GM12878 (cell line): ENCODE measurements around the gene PIGBOS1. TPM values are rescaled to one million over a fixed set of nuclear protein-coding genes. Genes with fewer than 3 reads are reported as not detected.

Source experiments
- BHLHE40 ChIP-seq, 2 experiments: fragments of 450-650 bp in 1 of 2; IDR thresholded peaks; 2 replicates each; pipeline ENCODE4 v1.6.1; 2011 to 2017; ENCODE audit warnings: low read depth in 2 of 2, borderline replicate concordance in 1 of 2, improper control_type of control experiment in 1 of 2, low read length in 1 of 2, mild to moderate bottlenecking in 1 of 2
- CBX3 ChIP-seq: fragments of 200-600 bp; sonication (generic); IDR thresholded peaks from 2 replicates; pipeline ENCODE4 v1.6.1; 2016; ENCODE audit warnings: low read depth, borderline replicate concordance
- CHD2 ChIP-seq: IDR thresholded peaks from 2 replicates; pipeline ENCODE4 v1.6.1; 2011; ENCODE audit warnings: low read depth, low read length, improper control_type of control experiment, borderline replicate concordance
- CREB1 ChIP-seq: IDR thresholded peaks from 2 replicates; pipeline ENCODE4 v1.6.1; 2012; ENCODE audit warnings: low read depth, mild to moderate bottlenecking, inconsistent platforms
- EGR1 ChIP-seq, 2 experiments: IDR thresholded peaks; 1 replicate in 1 of 2; 2 replicates in 1 of 2; pipeline ENCODE4 v1.6.1; 2011 to 2012; ENCODE audit warnings: low read depth in 2 of 2, low read length in 2 of 2, borderline replicate concordance in 1 of 2, mild to moderate bottlenecking in 1 of 2, moderate library complexity in 1 of 2
- GATAD2B ChIP-seq: fragments of 450-650 bp; conservative IDR thresholded peaks from 2 replicates; pipeline ENCODE4 v1.6.1; 2017; ENCODE audit warnings: low read depth, mild to moderate bottlenecking, moderate library complexity
- MEF2A ChIP-seq: IDR thresholded peaks from 2 replicates; pipeline ENCODE4 v1.6.1; 2011; ENCODE audit warnings: low read depth, mild to moderate bottlenecking, low read length, moderate library complexity; ENCODE audit not compliant: insufficient read depth
- NFYB ChIP-seq: IDR thresholded peaks from 2 replicates; pipeline ENCODE4 v1.6.1; 2011; ENCODE audit warnings: low read depth, mild to moderate bottlenecking, low read length, improper control_type of control experiment, moderate library complexity; ENCODE audit not compliant: insufficient read depth
- POLR2A ChIP-seq: IDR thresholded peaks from 2 replicates; pipeline ENCODE4 v1.6.1; 2011; ENCODE audit warnings: low read depth, mild to moderate bottlenecking, low read length
- RBBP5 ChIP-seq: fragments of 200-600 bp; sonication (generic); conservative IDR thresholded peaks from 2 replicates; pipeline ENCODE4 v1.6.1; 2016
- SMARCA5 ChIP-seq: fragments of 450-650 bp; IDR thresholded peaks from 2 replicates; pipeline ENCODE4 v1.6.1; 2017; ENCODE audit warnings: mild to moderate bottlenecking
- SPI1 ChIP-seq: IDR thresholded peaks from 2 replicates; pipeline ENCODE4 v1.6.1; 2011; ENCODE audit warnings: low read depth, mild to moderate bottlenecking, low read length, moderate library complexity, borderline replicate concordance; ENCODE audit not compliant: insufficient read depth
- SRF ChIP-seq, 2 experiments: IDR thresholded peaks; 2 replicates each; pipeline ENCODE4 v1.6.1; 2011; ENCODE audit warnings: low read depth in 2 of 2, low read length in 2 of 2, mild to moderate bottlenecking in 1 of 2, moderate library complexity in 1 of 2
- TAF1 ChIP-seq: IDR thresholded peaks from 2 replicates; pipeline ENCODE4 v1.6.1; 2011; ENCODE audit warnings: mild to moderate bottlenecking, low read depth, low read length, borderline replicate concordance
- polyA plus RNA-seq, 11 experiments: library from polyadenylated mRNA; depleted of rRNA in 4 of 11; unstranded in 6 of 11; stranded (reverse) in 5 of 11; fragments of >200 nt; fragmentation: Nextera tagmentation in 4 of 11; fragmentation: Illumina TruSeq in 1 of 11; extraction: Ambion mirVana in 4 of 11; extraction: Trizol in 1 of 11; gene quantifications; 1 replicate in 1 of 11; 2 replicates in 10 of 11; pipeline versions ENCODE4 v1.2.1 to v1.2.3, GENCODE V29; 2011 to 2016; ENCODE audit warnings: inconsistent platforms in 2 of 11, missing spikeins in 2 of 11, low read depth in 1 of 11
- total RNA-seq, 4 experiments: library from RNA; depleted of rRNA in 3 of 4; stranded (reverse); fragments of >200 nt in 3 of 4; fragmentation: Illumina TruSeq in 1 of 4; extraction: Trizol in 1 of 4; gene quantifications; 2 replicates each; pipeline versions ENCODE4 v1.2.1 to v1.2.3, GENCODE V29; 2013 to 2021
- TF ChIP-seq, protein P1 (sequence below): fragments of 450-650 bp; formaldehyde crosslinking; IDR thresholded peaks from 2 replicates; pipeline ENCODE4 v1.4.0; 2022; ENCODE audit warnings: mild to moderate bottlenecking, moderate library complexity
- TF ChIP-seq, protein P2 (sequence below): fragments of 450-650 bp; conservative IDR thresholded peaks from 2 replicates; pipeline ENCODE4 v1.6.1; 2017; ENCODE audit warnings: mild to moderate bottlenecking, moderate library complexity
- TF ChIP-seq, protein P3 (sequence below): fragments of 450-650 bp; IDR thresholded peaks from 2 replicates; pipeline ENCODE4 v1.6.1; 2017; ENCODE audit warnings: mild to moderate bottlenecking, moderate library complexity
- TF ChIP-seq, protein P4 (sequence below): IDR thresholded peaks from 2 replicates; pipeline ENCODE4 v1.6.1; 2012; ENCODE audit warnings: low read depth, low read length, improper control_type of control experiment

Gene PIGBOS1
- total and polyA plus RNA-seq, 10 of the 15 experiments (the other 5 are each of a cell fraction or from before 2014, with no cell fraction given), result 7.1 to 24.7 (median 10.2) TPM

DNA sequence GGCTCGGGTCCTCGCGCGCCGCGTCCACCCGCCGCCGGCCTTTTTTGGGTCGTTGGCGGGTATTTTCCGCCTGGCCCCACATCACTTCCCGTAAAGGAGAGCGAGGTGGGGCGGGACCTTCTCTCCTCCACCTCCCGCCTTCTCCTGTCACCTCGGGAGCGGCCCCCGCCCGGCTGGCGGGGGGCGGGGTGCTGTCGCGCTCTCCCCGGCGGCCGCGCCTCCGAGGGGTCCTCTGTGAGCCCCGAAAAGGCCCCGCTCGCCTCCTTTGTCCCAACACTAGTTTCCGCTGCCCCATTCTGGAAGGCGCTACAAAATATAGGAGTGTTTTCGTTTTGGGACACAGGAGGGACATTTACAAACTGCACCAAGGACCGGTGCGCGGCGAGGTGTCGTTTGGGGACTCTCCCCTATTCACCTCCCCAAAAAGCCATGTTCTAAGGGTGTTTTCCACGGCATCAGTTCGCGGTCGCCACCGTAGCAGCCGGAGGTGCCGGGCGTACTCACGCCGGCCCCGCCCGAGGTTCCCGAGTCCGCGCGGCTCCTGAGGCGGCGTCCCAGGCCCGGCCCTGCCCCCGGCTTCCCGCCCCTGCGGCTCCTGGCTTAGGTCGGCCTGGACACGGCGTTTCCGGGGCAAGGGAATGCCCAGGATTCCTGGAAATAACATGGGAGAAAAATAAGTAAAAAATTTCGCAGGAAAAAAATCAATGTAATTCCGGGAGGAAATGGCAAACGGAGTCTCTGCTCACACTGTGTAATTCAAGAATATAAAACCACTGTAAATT is 29.0 kb downstream of the PIGBOS1 start, which contains the start of gene RAB27A (continued):
- peak; percentile 78 to 90 for TF ChIP-seq SRF (IDR thresholded peaks at IDR 0.05; ENCODE audit: low read depth in 2 of 2, low read length in 2 of 2)
- peak; percentile 26; the same call in 1 of the 2 replicates for TF ChIP-seq SPI1
- TF ChIP-seq NFYB, result no peak
- TF ChIP-seq CBX3, result no peak
- peak; percentile 65; the same call in 1 of the 2 replicates for TF ChIP-seq POLR2A
- TF ChIP-seq, protein P1, sequence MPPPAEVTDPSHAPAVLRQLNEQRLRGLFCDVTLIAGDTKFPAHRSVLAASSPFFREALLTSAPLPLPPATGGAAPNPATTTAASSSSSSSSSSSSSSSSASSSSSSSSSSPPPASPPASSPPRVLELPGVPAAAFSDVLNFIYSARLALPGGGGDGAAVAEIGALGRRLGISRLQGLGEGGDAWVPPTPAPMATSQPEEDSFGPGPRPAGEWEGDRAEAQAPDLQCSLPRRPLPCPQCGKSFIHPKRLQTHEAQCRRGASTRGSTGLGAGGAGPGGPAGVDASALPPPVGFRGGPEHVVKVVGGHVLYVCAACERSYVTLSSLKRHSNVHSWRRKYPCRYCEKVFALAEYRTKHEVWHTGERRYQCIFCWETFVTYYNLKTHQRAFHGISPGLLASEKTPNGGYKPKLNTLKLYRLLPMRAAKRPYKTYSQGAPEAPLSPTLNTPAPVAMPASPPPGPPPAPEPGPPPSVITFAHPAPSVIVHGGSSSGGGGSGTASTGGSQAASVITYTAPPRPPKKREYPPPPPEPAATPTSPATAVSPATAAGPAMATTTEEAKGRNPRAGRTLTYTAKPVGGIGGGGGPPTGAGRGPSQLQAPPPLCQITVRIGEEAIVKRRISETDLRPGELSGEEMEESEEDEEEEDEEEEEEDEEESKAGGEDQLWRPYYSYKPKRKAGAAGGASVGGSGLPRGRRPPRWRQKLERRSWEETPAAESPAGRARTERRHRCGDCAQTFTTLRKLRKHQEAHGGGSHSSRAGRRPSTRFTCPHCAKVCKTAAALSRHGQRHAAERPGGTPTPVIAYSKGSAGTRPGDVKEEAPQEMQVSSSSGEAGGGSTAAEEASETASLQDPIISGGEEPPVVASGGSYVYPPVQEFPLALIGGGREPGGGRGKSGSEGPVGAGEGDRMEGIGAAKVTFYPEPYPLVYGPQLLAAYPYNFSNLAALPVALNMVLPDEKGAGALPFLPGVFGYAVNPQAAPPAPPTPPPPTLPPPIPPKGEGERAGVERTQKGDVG (CRISPR knock-in tag), result no peak
- TF ChIP-seq, protein P2, sequence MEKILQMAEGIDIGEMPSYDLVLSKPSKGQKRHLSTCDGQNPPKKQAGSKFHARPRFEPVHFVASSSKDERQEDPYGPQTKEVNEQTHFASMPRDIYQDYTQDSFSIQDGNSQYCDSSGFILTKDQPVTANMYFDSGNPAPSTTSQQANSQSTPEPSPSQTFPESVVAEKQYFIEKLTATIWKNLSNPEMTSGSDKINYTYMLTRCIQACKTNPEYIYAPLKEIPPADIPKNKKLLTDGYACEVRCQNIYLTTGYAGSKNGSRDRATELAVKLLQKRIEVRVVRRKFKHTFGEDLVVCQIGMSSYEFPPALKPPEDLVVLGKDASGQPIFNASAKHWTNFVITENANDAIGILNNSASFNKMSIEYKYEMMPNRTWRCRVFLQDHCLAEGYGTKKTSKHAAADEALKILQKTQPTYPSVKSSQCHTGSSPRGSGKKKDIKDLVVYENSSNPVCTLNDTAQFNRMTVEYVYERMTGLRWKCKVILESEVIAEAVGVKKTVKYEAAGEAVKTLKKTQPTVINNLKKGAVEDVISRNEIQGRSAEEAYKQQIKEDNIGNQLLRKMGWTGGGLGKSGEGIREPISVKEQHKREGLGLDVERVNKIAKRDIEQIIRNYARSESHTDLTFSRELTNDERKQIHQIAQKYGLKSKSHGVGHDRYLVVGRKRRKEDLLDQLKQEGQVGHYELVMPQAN, result peak; percentile 11; the same call in 1 of the 2 replicates
- TF ChIP-seq EGR1 (IDR thresholded peaks at IDR 0.05; ENCODE audit: borderline replicate concordance in 1 of 2, low read depth in 2 of 2, low read length in 2 of 2), result peak in 1 of 2 experiments; percentile 52; a peak in 1 of 3 replicates
- TF ChIP-seq MEF2A, result no peak
- no peak for TF ChIP-seq RBBP5
- no peak for TF ChIP-seq SMARCA5
- peak; percentile 5; the same call in 1 of the 2 replicates for TF ChIP-seq CREB1
- peak; percentile 63; the same call in 1 of the 2 replicates for TF ChIP-seq CHD2
- TF ChIP-seq, protein P3, sequence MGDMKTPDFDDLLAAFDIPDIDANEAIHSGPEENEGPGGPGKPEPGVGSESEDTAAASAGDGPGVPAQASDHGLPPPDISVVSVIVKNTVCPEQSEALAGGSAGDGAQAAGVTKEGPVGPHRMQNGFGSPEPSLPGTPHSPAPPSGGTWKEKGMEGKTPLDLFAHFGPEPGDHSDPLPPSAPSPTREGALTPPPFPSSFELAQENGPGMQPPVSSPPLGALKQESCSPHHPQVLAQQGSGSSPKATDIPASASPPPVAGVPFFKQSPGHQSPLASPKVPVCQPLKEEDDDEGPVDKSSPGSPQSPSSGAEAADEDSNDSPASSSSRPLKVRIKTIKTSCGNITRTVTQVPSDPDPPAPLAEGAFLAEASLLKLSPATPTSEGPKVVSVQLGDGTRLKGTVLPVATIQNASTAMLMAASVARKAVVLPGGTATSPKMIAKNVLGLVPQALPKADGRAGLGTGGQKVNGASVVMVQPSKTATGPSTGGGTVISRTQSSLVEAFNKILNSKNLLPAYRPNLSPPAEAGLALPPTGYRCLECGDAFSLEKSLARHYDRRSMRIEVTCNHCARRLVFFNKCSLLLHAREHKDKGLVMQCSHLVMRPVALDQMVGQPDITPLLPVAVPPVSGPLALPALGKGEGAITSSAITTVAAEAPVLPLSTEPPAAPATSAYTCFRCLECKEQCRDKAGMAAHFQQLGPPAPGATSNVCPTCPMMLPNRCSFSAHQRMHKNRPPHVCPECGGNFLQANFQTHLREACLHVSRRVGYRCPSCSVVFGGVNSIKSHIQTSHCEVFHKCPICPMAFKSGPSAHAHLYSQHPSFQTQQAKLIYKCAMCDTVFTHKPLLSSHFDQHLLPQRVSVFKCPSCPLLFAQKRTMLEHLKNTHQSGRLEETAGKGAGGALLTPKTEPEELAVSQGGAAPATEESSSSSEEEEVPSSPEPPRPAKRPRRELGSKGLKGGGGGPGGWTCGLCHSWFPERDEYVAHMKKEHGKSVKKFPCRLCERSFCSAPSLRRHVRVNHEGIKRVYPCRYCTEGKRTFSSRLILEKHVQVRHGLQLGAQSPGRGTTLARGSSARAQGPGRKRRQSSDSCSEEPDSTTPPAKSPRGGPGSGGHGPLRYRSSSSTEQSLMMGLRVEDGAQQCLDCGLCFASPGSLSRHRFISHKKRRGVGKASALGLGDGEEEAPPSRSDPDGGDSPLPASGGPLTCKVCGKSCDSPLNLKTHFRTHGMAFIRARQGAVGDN, result peak; percentile 45; the same call in 1 of the 2 replicates
- TF ChIP-seq, protein P4, sequence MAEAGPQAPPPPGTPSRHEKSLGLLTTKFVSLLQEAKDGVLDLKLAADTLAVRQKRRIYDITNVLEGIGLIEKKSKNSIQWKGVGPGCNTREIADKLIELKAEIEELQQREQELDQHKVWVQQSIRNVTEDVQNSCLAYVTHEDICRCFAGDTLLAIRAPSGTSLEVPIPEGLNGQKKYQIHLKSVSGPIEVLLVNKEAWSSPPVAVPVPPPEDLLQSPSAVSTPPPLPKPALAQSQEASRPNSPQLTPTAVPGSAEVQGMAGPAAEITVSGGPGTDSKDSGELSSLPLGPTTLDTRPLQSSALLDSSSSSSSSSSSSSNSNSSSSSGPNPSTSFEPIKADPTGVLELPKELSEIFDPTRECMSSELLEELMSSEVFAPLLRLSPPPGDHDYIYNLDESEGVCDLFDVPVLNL, result 0 out of 2 replicates have a peak, but pooled peaks have one; percentile 37
- peak; percentile 69 for TF ChIP-seq GATAD2B
- TF ChIP-seq BHLHE40 (IDR thresholded peaks at IDR 0.05; ENCODE audit: borderline replicate concordance in 1 of 2, low read depth in 2 of 2, low read length in 1 of 2), result 0 out of 4 replicates have a peak, but pooled peaks of 1 of the 2 experiments have one; percentile 3
- 0 out of 2 replicates have a peak, but pooled peaks have one; percentile 21 for TF ChIP-seq TAF1
